Measurements from ENCODE around the gene EN1. TPM values are rescaled to one million over a fixed set of nuclear protein-coding genes. Genes with fewer than 3 reads are reported as not detected.

The EN1 gene
- total and polyA plus RNA-seq, 2 of the 13 experiments (the other 11 are each of a cell fraction or from before 2014, with no cell fraction given), result not detected

DNA sequence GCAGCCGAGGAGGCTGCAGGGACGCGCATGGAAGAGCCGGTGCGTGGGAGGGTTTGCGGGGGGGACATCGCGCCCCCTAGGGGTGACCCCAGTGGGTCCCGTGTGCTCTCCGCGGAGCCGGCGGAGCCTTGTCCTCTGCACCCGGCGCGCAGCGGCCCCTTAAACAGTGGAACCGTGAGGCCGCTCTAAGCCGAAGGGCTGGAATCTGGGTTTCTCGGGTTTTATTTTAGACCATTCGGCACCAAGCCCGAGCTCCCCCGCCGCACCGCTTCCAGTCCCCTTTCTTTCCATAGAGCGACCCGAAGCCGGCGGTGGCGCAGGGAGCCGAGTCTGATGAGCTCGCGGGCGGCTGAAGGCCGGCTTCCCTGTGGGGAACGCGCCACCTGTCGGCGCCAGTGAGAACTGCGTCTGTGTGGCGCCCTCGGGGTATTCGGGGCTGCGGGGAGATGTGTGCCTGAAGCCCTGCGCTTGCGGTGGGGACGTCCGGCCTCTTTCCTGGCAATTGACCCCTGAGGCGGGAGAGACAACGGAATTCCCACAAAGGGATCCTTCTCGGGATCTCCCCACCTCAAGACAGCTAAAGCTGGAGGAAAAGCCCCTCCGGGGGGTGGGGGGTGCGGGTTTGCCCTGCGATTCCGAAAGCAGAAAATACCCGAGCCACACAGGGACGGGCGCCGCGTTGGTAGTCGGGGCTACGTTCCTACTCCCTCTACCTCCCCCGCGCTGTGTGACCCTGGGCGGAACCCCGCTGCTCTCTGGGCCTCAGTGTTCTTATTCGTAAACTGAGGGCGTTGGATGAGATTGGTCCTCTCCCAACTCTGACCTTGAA lies 8.2 kb upstream of the EN1 start (continued):
- no peak for TF ChIP-seq EHMT2 (IDR thresholded peaks at IDR 0.05; ENCODE audit: borderline replicate concordance, low read depth, low read length)
- 0 out of 2 replicates have a peak, but pooled peaks have one; percentile 31 for TF ChIP-seq ZNF605 (CRISPR knock-in tag; IDR thresholded peaks at IDR 0.05)
- TF ChIP-seq, protein P1, sequence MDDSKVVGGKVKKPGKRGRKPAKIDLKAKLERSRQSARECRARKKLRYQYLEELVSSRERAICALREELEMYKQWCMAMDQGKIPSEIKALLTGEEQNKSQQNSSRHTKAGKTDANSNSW (CRISPR knock-in tag; IDR thresholded peaks at IDR 0.05; ENCODE audit: borderline replicate concordance), result no peak
- TF ChIP-seq, protein P2, sequence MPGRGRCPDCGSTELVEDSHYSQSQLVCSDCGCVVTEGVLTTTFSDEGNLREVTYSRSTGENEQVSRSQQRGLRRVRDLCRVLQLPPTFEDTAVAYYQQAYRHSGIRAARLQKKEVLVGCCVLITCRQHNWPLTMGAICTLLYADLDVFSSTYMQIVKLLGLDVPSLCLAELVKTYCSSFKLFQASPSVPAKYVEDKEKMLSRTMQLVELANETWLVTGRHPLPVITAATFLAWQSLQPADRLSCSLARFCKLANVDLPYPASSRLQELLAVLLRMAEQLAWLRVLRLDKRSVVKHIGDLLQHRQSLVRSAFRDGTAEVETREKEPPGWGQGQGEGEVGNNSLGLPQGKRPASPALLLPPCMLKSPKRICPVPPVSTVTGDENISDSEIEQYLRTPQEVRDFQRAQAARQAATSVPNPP (CRISPR knock-in tag; IDR thresholded peaks at IDR 0.05), result no peak
- TF ChIP-seq, protein P3, sequence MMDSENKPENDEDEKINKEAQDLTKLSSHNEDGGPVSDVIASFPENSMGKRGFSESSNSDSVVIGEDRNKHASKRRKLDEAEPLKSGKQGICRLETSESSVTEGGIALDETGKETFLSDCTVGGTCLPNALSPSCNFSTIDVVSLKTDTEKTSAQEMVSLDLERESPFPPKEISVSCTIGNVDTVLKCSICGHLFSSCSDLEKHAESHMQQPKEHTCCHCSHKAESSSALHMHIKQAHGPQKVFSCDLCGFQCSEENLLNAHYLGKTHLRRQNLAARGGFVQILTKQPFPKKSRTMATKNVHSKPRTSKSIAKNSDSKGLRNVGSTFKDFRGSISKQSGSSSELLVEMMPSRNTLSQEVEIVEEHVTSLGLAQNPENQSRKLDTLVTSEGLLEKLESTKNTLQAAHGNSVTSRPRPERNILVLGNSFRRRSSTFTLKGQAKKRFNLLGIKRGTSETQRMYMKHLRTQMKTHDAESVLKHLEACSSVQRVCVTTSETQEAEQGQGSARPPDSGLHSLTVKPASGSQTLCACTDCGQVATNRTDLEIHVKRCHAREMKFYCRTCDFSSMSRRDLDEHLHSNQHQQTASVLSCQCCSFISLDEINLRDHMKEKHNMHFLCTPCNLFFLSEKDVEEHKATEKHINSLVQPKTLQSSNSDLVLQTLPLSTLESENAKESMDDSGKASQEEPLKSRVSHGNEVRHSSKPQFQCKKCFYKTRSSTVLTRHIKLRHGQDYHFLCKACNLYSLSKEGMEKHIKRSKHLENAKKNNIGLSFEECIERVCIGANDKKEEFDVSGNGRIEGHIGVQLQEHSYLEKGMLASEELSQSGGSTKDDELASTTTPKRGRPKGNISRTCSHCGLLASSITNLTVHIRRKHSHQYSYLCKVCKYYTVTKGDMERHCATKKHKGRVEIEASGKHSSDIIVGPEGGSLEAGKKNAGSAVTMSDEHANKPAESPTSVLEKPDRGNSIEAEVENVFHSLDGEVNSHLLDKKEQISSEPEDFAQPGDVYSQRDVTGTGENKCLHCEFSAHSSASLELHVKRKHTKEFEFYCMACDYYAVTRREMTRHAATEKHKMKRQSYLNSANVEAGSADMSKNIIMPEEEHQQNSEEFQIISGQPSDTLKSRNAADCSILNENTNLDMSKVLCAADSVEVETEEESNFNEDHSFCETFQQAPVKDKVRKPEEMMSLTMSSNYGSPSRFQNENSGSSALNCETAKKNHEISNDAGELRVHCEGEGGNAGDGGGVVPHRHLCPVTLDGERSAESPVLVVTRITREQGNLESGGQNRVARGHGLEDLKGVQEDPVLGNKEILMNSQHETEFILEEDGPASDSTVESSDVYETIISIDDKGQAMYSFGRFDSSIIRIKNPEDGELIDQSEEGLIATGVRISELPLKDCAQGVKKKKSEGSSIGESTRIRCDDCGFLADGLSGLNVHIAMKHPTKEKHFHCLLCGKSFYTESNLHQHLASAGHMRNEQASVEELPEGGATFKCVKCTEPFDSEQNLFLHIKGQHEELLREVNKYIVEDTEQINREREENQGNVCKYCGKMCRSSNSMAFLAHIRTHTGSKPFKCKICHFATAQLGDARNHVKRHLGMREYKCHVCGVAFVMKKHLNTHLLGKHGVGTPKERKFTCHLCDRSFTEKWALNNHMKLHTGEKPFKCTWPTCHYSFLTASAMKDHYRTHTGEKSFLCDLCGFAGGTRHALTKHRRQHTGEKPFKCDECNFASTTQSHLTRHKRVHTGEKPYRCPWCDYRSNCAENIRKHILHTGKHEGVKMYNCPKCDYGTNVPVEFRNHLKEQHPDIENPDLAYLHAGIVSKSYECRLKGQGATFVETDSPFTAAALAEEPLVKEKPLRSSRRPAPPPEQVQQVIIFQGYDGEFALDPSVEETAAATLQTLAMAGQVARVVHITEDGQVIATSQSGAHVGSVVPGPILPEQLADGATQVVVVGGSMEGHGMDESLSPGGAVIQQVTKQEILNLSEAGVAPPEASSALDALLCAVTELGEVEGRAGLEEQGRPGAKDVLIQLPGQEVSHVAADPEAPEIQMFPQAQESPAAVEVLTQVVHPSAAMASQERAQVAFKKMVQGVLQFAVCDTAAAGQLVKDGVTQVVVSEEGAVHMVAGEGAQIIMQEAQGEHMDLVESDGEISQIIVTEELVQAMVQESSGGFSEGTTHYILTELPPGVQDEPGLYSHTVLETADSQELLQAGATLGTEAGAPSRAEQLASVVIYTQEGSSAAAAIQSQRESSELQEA (CRISPR knock-in tag; IDR thresholded peaks at IDR 0.05; ENCODE audit: not compliant biosample characterization), result no peak
- no peak; the same call in 1 of the 2 replicates for TF ChIP-seq ZNF354B (CRISPR knock-in tag; IDR thresholded peaks at IDR 0.05)
- TF ChIP-seq, protein P4, sequence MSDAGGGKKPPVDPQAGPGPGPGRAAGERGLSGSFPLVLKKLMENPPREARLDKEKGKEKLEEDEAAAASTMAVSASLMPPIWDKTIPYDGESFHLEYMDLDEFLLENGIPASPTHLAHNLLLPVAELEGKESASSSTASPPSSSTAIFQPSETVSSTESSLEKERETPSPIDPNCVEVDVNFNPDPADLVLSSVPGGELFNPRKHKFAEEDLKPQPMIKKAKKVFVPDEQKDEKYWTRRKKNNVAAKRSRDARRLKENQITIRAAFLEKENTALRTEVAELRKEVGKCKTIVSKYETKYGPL (CRISPR knock-in tag; IDR thresholded peaks at IDR 0.05), result no peak
- TF ChIP-seq, protein P5, sequence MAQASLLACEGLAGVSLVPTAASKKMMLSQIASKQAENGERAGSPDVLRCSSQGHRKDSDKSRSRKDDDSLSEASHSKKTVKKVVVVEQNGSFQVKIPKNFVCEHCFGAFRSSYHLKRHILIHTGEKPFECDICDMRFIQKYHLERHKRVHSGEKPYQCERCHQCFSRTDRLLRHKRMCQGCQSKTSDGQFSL (CRISPR knock-in tag; IDR thresholded peaks at IDR 0.05), result peak; percentile 67; the same call in 1 of the 2 replicates
- TF ChIP-seq, protein P6, sequence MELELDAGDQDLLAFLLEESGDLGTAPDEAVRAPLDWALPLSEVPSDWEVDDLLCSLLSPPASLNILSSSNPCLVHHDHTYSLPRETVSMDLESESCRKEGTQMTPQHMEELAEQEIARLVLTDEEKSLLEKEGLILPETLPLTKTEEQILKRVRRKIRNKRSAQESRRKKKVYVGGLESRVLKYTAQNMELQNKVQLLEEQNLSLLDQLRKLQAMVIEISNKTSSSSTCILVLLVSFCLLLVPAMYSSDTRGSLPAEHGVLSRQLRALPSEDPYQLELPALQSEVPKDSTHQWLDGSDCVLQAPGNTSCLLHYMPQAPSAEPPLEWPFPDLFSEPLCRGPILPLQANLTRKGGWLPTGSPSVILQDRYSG (CRISPR knock-in tag; IDR thresholded peaks at IDR 0.05), result 0 out of 2 replicates have a peak, but pooled peaks have one; percentile 34
- TF ChIP-seq, protein P7, sequence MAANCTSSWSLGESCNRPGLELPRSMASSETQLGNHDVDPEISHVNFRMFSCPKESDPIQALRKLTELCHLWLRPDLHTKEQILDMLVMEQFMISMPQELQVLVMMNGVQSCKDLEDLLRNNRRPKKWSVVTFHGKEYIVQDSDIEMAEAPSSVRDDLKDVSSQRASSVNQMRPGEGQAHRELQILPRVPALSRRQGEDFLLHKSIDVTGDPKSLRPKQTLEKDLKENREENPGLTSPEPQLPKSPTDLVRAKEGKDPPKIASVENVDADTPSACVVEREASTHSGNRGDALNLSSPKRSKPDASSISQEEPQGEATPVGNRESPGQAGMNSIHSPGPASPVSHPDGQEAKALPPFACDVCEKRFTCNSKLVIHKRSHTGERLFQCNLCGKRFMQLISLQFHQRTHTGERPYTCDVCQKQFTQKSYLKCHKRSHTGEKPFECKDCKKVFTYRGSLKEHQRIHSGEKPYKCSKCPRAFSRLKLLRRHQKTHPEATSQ (CRISPR knock-in tag; IDR thresholded peaks at IDR 0.05; ENCODE audit: borderline replicate concordance), result no peak
- TF ChIP-seq HNRNPLL (IDR thresholded peaks at IDR 0.05; ENCODE audit: low read depth, low read length, poor library complexity, severe bottlenecking), result peak; percentile 74
- no peak for TF ChIP-seq HNF4G (IDR thresholded peaks at IDR 0.05; ENCODE audit: borderline replicate concordance, low read depth, low read length)
- TF ChIP-seq HNF4G (CRISPR knock-in tag; IDR thresholded peaks at IDR 0.05; ENCODE audit: borderline replicate concordance, low read depth), result no peak
- no peak for TF ChIP-seq POLR2A (IDR thresholded peaks at IDR 0.05; ENCODE audit: insufficient read depth in 1 of 2, low read depth in 2 of 2, low read length in 2 of 2)
